Measurements from ENCODE around the gene CCDC78.

Gene CCDC78

GRCh38 chr16:726438-727290, at the start of gene CCDC78, which contains the start of gene HAGHL:
Gene CCDC78, minus strand, starts transcription at chr16:726443. Its CDS starts 76 bp downstream, at chr16:726367.
Gene HAGHL, plus strand, starts transcription at chr16:727106. Its CDS starts 404 bp downstream, at chr16:727510.
- peak; percentile 55 for DNase-seq

GRCh38 chr16:775236-775796, 49.1 kb upstream of the CCDC78 start:
- no peak for DNase-seq

DNA sequence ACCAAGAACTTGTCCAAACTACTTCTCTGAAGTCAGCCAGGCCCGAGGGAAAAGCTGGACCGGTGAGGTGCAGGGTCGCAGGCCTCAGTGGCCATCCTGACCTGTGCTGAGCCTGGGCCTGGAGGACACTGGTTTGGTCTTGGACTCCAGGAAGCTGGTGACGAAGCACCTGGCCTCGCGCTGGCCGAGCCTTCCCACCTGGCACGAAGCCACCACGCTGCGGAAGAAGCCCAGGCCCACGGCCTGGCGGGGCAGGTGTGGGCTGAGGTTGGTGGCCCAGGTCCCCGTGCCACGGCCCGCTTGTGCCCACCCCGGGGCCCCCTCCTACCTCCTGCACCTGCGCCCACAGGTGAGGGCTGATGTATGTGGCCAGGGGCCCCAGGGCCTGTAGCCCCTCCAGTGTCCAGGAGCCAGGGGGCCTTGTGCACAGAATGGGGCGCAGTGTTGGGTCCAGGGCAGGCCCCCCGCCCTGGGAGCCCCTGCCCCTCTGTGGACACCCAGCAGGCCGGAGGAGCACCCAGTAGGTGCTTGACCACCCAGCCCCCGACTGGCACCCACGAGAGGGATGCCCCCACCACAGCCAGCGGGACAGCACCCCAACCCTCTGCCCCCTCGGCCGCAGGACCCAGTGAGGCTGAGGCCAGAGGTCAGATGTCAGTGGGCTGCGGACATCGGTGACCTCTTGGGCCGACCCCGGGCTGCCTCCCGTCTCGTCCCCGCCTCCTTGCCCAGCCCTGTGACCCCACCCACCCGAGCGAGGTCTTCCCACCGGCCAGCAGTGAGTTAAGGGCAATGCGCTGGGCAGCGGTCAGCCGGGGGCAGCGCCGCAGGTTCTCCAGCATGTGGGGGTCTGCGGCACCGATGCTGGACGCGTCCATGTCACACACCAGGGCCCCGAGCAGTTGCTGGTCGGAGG, 48.1 kb upstream of the CCDC78 start:
- DNase-seq, result no peak

- no peak for DNase-seq
These were observed 46.7 kb upstream of the CCDC78 start for GRCh38 chr16:772959-773358.

- DNase-seq, result no peak
These were observed 44.2 kb upstream of the CCDC78 start for GRCh38 chr16:770411-770810.

- no peak for DNase-seq
These were observed 43.7 kb upstream of the CCDC78 start for GRCh38 chr16:769934-770333.

GRCh38 chr16:769184-769784, 43.0 kb upstream of the CCDC78 start:
- DNase-seq, result no peak

DNA sequence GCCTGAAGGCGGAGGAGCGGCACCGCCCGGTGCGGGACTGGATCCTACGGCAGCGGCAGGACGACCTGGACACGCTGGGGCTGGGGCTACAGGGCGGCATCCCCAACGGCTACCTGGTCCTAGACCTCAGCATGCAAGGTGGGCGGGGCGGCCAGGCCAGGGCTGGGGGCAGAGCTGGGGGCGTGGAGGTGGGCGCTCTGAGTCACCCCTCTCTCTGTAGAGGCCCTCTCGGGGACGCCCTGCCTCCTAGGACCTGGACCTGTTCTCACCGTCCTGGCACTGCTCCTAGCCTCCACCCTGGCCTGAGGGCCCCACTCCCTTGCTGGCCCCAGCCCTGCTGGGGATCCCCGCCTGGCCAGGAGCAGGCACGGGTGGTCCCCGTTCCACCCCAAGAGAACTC, 42.2 kb upstream of the CCDC78 start:
- no peak for DNase-seq

GRCh38 chr16:767743-768235, 41.5 kb upstream of the CCDC78 start:
- no peak for DNase-seq

DNA sequence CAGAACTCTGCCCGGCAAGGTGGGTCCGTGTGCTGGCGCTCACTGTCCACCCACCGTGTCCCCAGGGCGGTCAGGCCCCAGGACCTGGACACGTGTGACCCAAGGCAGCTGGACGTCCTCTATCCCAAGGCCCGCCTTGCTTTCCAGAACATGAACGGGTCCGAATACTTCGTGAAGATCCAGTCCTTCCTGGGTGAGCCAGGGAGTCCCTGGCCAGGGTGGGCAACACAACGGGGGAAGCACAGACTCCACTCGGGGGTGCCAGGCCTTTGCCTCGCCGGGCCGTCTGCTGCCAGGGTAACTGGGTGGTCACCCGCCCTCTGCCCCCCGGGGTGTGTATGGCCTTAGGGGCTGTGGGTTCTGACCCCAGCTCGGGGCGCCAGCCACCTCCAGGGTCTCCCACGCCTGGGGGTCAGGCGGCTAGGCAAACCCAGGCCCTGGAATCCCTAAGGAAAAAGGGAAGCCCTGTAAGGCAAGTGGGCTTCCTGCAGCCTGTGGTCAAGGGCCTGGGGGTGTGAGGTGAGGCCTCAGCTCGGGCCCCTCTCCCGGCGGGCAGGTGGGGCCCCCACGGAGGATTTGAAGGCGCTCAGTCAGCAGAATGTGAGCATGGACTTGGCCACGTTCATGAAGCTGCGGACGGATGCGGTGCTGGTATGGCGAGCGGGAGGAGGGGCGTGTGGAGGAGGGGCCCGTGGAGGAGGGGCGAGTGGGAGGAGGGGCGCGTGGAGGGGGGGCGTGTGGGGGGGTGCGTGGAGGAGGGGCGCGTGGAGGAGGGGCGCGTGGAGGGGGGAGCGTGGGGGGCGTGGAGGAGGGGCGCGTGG, 40.8 kb upstream of the CCDC78 start:
- no peak for DNase-seq

DNA sequence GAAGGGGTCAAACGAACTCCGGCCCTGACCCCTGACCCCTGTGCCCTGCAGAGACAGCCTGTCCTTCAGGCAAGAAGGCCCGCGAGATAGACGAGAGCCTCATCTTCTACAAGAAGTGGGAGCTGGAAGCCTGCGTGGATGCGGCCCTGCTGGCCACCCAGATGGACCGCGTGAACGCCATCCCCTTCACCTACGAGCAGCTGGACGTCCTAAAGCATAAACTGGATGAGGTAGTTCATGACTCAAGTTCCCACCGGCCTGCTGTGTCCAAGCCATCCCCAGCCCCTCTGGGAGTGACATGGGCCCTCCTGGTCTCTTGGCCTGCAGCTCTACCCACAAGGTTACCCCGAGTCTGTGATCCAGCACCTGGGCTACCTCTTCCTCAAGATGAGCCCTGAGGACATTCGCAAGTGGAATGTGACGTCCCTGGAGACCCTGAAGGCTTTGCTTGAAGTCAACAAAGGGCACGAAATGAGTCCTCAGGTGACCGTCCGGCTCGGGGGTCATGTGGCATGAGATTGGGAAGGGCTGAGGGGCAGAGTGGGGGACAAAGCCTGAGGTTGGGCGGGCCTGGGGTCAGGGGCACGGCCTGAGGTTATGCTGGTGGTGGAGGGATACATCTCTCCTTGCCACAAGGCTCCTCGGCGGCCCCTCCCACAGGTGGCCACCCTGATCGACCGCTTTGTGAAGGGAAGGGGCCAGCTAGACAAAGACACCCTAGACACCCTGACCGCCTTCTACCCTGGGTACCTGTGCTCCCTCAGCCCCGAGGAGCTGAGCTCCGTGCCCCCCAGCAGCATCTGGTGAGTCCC, 40.0 kb upstream of the CCDC78 start:
- no peak for DNase-seq

DNA sequence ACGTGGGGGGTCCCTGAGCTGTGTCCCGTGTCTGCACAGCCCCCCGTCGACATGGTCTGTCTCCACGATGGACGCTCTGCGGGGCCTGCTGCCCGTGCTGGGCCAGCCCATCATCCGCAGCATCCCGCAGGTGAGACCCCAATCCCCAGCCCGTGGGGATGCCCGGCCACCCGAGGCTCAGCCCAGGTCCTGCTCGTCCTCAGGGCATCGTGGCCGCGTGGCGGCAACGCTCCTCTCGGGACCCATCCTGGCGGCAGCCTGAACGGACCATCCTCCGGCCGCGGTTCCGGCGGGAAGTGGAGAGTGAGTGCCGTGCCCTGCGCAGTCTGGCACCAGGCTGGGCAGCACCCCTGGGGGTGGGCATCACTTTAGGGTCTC, 39.2 kb upstream of the CCDC78 start:
- DNase-seq, result no peak

DNA sequence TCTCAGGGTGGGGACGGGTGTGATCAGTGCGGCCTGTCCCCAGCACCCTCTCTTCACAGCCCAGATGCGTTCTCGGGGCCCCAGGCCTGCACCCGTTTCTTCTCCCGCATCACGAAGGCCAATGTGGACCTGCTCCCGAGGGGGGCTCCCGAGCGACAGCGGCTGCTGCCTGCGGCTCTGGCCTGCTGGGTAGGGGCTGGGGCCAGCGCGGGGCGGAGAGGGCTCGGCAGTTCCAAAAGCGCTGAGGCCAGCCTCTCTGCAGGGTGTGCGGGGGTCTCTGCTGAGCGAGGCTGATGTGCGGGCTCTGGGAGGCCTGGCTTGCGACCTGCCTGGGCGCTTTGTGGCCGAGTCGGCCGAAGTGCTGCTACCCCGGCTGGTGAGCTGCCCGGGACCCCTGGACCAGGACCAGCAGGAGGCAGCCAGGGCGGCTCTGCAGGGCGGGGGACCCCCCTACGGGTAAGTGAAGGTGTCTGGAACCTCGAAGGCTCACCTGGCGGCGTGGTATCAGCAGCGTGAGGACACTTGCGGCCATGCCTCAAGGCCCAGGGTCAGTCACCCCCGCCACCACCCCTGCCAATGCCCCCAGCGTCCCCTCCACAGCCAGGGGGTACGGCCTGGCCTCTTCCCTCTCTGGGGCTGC, 38.7 kb upstream of the CCDC78 start:
- DNase-seq, result no peak

GRCh38 chr16:764184-764750, 38.0 kb upstream of the CCDC78 start:
- no peak for DNase-seq

DNA sequence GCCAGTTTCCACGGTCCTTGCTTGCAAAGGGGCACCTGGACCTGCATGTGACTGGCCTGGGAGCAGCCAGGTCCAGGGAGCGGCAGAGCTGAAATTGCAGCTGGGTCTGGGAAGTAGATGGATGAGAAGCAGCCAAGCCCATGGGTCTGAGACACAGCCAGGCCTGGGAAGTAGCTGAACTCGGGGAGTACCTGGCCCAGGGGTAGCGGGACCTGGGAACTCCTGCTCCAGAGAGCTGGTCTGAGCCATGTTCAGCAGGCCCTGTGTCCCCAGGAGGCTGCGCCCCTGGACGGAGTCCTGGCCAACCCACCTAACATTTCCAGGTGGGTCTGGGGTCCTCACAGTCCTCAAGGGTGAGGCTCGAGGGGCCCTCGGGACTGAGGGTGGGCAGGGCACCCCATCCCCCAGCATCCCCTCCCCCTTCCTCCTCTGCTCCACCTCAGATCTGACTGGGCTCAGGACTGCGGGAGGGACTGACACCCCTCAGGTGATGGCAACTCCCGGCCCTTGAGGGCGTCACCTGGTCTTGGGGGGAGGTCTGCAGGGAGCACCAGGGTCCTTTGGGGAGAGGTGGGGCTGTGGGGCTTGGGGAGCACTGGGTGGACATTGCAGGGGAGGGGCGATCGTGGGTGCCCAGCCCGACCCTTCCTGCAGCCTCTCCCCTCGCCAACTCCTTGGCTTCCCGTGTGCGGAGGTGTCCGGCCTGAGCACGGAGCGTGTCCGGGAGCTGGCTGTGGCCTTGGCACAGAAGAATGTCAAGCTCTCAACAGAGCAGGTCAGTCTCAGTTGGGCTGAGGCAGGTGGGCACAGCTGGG, 37.3 kb upstream of the CCDC78 start:
- no peak for DNase-seq

- DNase-seq, result no peak
These were observed 36.5 kb upstream of the CCDC78 start for GRCh38 chr16:762595-763268.

- no peak for DNase-seq
These were observed 35.6 kb upstream of the CCDC78 start for GRCh38 chr16:761625-762513.
